ENCODE results near the gene PWP2.

DNA sequence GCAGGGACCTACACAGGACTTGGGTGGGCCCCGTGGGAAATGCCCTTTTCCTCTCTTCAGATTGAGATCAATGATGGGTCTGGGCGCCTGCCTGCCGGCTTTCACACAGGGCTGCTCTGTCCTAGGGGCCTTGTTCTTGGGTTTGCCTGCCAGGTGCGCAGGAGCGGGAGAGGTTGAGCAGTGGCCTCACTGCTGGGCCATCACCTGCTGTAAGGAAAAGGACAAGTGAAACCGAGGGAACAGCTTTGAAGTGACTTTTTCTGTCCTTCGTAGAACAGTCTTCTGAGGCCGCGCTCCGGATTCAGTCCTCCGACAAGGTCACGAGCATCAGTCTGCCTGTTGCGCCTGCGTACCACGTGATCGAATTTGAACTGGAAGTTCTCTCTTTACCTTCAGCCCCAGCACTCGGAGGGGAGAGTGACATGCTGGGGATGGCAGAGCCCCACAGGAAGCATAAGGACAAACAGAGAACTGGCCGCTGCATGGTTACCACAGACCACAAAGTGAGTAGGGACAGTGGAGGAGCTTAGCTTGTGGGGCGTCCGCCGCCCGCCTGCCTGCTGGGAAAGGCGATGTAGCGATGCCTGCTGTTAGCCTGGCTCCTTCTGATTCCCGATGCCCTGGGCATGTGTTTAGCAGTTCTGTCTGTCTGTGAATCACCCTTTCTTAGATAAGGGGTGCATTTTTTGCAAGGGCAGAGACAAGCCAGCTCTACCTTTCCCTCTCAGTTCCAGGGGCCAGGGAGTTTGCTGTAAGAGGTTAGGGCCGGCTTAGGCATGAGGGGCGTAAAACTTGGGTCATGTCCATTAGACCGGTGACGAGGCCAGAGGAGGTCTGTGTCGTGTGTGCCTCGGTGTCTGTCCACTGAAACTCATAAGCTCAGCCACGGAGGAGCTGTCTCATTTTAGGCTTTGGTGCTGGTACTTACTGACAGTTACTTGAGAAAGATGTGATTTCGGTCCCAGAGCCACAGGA, 19.5 kb upstream of the PWP2 start:
- TF ChIP-seq, protein P1, sequence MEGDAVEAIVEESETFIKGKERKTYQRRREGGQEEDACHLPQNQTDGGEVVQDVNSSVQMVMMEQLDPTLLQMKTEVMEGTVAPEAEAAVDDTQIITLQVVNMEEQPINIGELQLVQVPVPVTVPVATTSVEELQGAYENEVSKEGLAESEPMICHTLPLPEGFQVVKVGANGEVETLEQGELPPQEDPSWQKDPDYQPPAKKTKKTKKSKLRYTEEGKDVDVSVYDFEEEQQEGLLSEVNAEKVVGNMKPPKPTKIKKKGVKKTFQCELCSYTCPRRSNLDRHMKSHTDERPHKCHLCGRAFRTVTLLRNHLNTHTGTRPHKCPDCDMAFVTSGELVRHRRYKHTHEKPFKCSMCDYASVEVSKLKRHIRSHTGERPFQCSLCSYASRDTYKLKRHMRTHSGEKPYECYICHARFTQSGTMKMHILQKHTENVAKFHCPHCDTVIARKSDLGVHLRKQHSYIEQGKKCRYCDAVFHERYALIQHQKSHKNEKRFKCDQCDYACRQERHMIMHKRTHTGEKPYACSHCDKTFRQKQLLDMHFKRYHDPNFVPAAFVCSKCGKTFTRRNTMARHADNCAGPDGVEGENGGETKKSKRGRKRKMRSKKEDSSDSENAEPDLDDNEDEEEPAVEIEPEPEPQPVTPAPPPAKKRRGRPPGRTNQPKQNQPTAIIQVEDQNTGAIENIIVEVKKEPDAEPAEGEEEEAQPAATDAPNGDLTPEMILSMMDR (conservative IDR thresholded peaks at IDR 0.05; ENCODE audit: low read depth, low read length), result no peak
- no peak for TF ChIP-seq EZH2 (IDR thresholded peaks at IDR 0.05; ENCODE audit: low read length, unreplicated experiment)
